GM12891 (cell line): Measurements from ENCODE around the gene PPIP5K1.

ENCODE experiments used
- DNase-seq: peaks from one replicate; pipeline ENCODE4 v3.0.0; 2011; ENCODE audit warnings: low spot score; ENCODE audit not compliant: insufficient read length
- FAIRE-seq: peaks from 2 replicates; lab custom pipeline; 2011; peaks lifted over from hg19 to GRCh38; lab: Jason Lieb, UNC
- PAX5 ChIP-seq: IDR thresholded peaks from 2 replicates; pipeline ENCODE4 v1.6.1; 2011; ENCODE audit warnings: low read length, moderate library complexity, mild to moderate bottlenecking; ENCODE audit not compliant: insufficient read depth, severe bottlenecking
- POLR2A ChIP-seq: IDR thresholded peaks from 2 replicates; pipeline ENCODE4 v1.6.1; 2011; ENCODE audit warnings: low read depth, low read length, control low read depth
- POLR2AphosphoS5 ChIP-seq: IDR thresholded peaks from 2 replicates; pipeline ENCODE4 v1.6.1; 2011; ENCODE audit warnings: low read depth, low read length, control low read depth
- POU2F2 ChIP-seq: IDR thresholded peaks from 2 replicates; pipeline ENCODE4 v1.6.1; 2011; ENCODE audit warnings: low read depth, mild to moderate bottlenecking, control low read depth, low read length, moderate library complexity
- SPI1 ChIP-seq: IDR thresholded peaks from 2 replicates; pipeline ENCODE4 v1.6.1; 2011; ENCODE audit warnings: low read depth, low read length, control low read depth
- TAF1 ChIP-seq: IDR thresholded peaks from 2 replicates; pipeline ENCODE4 v1.6.1; 2011; ENCODE audit warnings: low read depth, low read length, control low read depth

PPIP5K1 gene

DNA sequence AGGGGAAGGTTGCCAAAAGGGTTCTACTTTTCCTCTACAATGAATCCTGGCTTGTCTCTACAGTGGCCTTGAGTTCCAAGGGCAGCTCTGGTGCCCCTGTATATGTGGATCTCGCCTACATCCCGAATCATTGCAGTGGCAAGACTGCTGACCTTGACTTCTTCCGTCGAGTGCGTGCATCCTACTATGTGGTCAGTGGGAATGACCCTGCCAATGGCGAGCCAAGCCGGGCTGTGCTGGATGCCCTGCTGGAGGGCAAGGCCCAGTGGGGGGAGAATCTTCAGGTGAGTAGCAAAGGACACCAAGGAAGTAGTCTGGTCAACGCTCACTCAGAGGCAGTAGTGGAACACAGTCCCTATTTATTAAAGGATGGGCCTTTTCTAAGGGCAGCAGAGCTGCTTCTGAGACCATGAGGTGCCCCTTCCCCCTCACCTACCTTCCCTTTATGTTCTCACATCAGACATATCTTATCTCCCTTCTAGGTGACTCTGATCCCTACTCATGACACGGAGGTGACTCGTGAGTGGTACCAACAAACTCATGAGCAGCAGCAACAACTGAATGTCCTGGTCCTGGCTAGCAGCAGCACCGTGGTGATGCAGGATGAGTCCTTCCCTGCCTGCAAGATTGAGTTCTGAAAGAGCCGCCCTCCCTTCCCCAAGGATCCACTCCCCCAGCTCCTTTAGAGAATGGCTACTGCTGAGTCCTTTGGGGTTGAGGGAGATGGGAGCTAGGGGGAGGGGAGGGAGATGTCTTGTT, 60.2 kb downstream of the PPIP5K1 start:
- FAIRE-seq (no peak), DNase-seq (no peak)
- TF ChIP-seq POU2F2 (no peak), TAF1 (no peak), PAX5 (no peak), SPI1 (no peak), POLR2A (no peak), POLR2AphosphoS5 (no peak)

GRCh38 chr15:43529141-43529540, 60.9 kb downstream of the PPIP5K1 start:
- TF ChIP-seq TAF1 (no peak), POLR2AphosphoS5 (no peak), POU2F2 (no peak), PAX5 (no peak), POLR2A (no peak), SPI1 (no peak)
- DNase-seq (no peak), FAIRE-seq (no peak)

DNA sequence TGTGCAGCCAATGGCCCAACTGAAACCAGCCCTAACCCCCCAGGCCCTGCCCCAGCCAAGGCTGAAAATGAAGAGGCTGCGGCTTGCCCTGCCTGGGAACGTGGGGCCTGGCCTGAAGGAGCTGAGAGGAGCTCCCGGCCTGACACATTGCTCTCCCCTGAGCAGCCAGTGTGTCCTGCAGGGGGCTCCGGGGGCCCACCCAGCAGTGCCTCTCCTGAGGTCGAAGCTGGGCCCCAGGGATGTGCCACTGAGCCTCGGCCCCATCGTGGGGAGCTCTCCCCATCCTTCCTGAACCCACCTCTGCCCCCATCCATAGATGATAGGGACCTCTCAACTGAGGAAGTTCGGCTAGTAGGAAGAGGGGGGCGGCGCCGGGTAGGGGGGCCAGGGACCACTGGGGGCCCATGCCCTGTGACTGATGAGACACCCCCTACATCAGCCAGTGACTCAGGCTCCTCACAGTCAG, 61.4 kb downstream of the PPIP5K1 start:
- DNase-seq = no peak
- no peak for FAIRE-seq
- TF ChIP-seq SPI1 = no peak
- no peak for TF ChIP-seq TAF1
- TF ChIP-seq POLR2A = no peak
- TF ChIP-seq POU2F2 = no peak
- TF ChIP-seq PAX5 = no peak
- TF ChIP-seq POLR2AphosphoS5 = no peak

DNA sequence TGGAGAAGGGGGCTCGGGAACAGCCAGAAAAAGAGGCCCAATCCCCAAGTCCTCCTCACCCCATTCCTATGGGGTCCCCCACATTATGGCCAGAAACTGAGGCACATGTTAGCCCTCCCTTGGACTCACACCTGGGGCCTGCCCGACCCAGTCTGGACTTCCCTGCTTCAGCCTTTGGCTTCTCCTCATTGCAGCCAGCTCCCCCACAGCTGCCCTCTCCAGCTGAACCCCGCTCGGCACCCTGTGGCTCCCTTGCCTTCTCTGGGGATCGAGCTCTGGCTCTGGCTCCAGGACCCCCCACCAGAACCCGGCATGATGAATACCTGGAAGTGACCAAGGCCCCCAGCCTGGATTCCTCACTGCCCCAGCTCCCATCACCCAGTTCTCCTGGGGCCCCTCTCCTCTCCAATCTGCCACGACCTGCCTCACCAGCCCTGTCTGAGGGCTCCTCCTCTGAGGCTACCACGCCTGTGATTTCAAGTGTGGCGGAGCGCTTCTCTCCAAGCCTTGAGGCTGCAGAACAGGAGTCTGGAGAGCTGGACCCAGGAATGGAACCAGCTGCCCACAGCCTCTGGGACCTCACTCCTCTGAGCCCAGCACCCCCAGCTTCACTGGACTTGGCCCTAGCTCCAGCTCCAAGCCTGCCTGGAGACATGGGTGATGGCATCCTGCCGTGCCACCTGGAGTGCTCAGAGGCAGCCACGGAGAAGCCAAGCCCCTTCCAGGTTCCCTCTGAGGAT, 62.0 kb downstream of the PPIP5K1 start:
- TF ChIP-seq TAF1 (no peak), POU2F2 (no peak), SPI1 (no peak), POLR2AphosphoS5 (no peak), POLR2A (no peak), PAX5 (no peak)
- DNase-seq = no peak
- FAIRE-seq = no peak

GRCh38 chr15:43527016-43527801, 62.8 kb downstream of the PPIP5K1 start:
- DNase-seq (no peak), FAIRE-seq (no peak)

GRCh38 chr15:43526261-43526930, 63.6 kb downstream of the PPIP5K1 start:
- TF ChIP-seq POLR2AphosphoS5 = no peak
- DNase-seq (no peak), FAIRE-seq (no peak)

More at GRCh38 chr15:43527016-43527801, 62.8 kb downstream of the PPIP5K1 start:
- TF ChIP-seq POU2F2 = no peak
- no peak for TF ChIP-seq POLR2A
- TF ChIP-seq PAX5 = no peak
- TF ChIP-seq TAF1 = no peak
- TF ChIP-seq POLR2AphosphoS5 = no peak
- no peak for TF ChIP-seq SPI1

- no peak for FAIRE-seq
- TF ChIP-seq POLR2A (no peak), SPI1 (no peak), POLR2AphosphoS5 (no peak), TAF1 (no peak), PAX5 (no peak), POU2F2 (no peak)
- no peak for DNase-seq
These were observed 64.9 kb downstream of the PPIP5K1 start for GRCh38 chr15:43525131-43525530.

DNA sequence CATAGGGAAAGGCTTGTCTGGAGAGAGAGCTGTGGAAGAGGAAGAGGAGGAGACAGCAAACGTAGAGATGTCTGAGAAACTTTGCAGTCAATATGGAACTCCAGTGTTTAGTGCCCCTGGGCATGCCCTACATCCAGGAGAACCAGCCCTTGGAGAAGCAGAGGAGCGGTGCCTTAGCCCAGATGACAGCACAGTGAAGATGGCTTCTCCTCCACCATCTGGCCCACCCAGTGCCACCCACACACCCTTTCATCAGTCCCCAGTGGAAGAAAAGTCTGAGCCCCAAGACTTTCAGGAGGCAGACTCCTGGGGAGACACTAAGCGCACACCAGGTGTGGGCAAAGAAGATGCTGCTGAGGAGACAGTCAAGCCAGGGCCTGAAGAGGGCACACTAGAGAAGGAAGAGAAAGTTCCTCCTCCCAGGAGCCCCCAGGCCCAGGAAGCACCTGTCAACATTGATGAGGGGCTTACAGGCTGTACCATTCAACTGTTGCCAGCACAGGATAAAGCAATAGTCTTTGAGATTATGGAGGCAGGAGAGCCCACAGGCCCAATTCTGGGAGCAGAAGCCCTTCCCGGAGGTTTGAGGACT, 65.7 kb downstream of the PPIP5K1 start:
- no peak for DNase-seq
- TF ChIP-seq PAX5 = no peak
- no peak for FAIRE-seq

DNA sequence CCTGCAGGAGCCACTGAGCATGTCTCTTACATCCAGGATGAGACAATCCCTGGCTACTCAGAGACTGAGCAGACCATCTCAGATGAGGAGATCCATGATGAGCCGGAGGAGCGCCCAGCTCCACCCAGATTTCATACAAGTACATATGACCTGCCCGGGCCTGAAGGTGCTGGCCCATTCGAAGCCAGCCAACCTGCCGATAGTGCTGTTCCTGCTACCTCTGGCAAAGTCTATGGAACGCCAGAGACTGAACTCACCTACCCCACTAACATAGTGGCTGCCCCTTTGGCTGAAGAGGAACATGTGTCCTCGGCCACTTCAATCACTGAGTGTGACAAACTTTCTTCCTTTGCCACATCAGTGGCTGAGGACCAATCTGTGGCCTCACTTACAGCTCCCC, 66.4 kb downstream of the PPIP5K1 start:
- DNase-seq = no peak
- TF ChIP-seq SPI1 (no peak), TAF1 (no peak), PAX5 (no peak), POLR2A (no peak), POLR2AphosphoS5 (no peak), POU2F2 (no peak)
- no peak for FAIRE-seq
